GM12874 (cell line): ENCODE measurements around the gene SIAH3.

Experiments
- CTCF ChIP-seq: IDR thresholded peaks from 2 replicates; pipeline ENCODE4 v1.5.1; 2011; ENCODE audit warnings: low read depth, mild to moderate bottlenecking, control low read depth, low read length, moderate library complexity; ENCODE audit not compliant: insufficient read depth

Gene SIAH3

GRCh38 chr13:45830121-45830520 is 21.4 kb downstream of the SIAH3 start:
- TF ChIP-seq CTCF: no peak

- TF ChIP-seq CTCF: no peak
These were observed 23.1 kb downstream of the SIAH3 start for GRCh38 chr13:45828256-45828968.

GRCh38 chr13:45827318-45827717 is 24.2 kb downstream of the SIAH3 start:
- no peak for TF ChIP-seq CTCF

- no peak for TF ChIP-seq CTCF
These were observed 24.8 kb downstream of the SIAH3 start for GRCh38 chr13:45826731-45827130.

GRCh38 chr13:45825387-45825650 is 26.2 kb downstream of the SIAH3 start:
- TF ChIP-seq CTCF: no peak

- TF ChIP-seq CTCF: no peak
These were observed 28.0 kb downstream of the SIAH3 start for GRCh38 chr13:45823583-45823982.

- no peak for TF ChIP-seq CTCF
These were observed 29.7 kb downstream of the SIAH3 start for GRCh38 chr13:45821811-45822210.
